WTC11 (cell line): Measurements from ENCODE around the gene HES4. TPM values are rescaled to one million over a fixed set of nuclear protein-coding genes. Genes with fewer than 3 reads are reported as not detected.

Experiments used
- ATAC-seq: fragments of 200-7000 bp; cut with Tn5 transposase; 2 replicates; pipeline ENCODE4 v1.10.0; 2021; ENCODE audit warnings: mild to moderate bottlenecking, moderate library complexity
- CTCF ChIA-PET: fragments of 300-600 bp; sonication (Branson Sonifier 250); formaldehyde crosslinking; loops from one replicate; lab custom pipeline; 2021; ENCODE audit warnings: antibody characterized with exemption; lab: Charles Lee
- POLR2A ChIA-PET: fragments of 350-600 bp; sonication (Branson Sonifier 250); formaldehyde crosslinking; loops from one replicate; lab custom pipeline; 2021; ENCODE audit warnings: antibody characterized with exemption; lab: Charles Lee
- DNase-seq: peaks from one replicate; pipeline ENCODE4 v3.0.0; 2021; ENCODE audit warnings: low spot score
- H3K27ac Mint-ChIP-seq: 2 replicates; pipeline ENCODE4 v1.8.0; 2021; ENCODE audit warnings: mixed read lengths
- H3K27me3 Mint-ChIP-seq: 2 replicates; pipeline ENCODE4 v1.8.0; 2021; ENCODE audit warnings: low read depth, mild to moderate bottlenecking, moderate library complexity, mixed read lengths
- H3K36me3 Mint-ChIP-seq: 2 replicates; pipeline ENCODE4 v1.8.0; 2021; ENCODE audit warnings: mixed read lengths
- H3K4me1 Mint-ChIP-seq: 2 replicates; pipeline ENCODE4 v1.8.0; 2022; ENCODE audit warnings: mixed read lengths
- H3K4me3 Mint-ChIP-seq: 2 replicates; pipeline ENCODE4 v1.8.0; 2021; ENCODE audit warnings: mild to moderate bottlenecking, moderate library complexity, mixed read lengths
- H3K9me3 Mint-ChIP-seq: 2 replicates; pipeline ENCODE4 v1.8.0; 2021; ENCODE audit warnings: mixed read lengths
- ETV6 ChIP-seq: sonication (generic); formaldehyde crosslinking; IDR thresholded peaks from 2 replicates; pipeline ENCODE4 v1.8.1; 2022; ENCODE audit warnings: mild to moderate bottlenecking, missing genetic modification reagents
- GTF2I ChIP-seq: fragments of 250-450 bp; sonication (Bioruptor Pico); conservative IDR thresholded peaks from 2 replicates; pipeline ENCODE4 v1.4.0; 2021; ENCODE audit warnings: mild to moderate bottlenecking
- OVOL2 ChIP-seq: fragments of 250-450 bp; sonication (Bioruptor Pico); IDR thresholded peaks from 2 replicates; pipeline ENCODE4 v1.9.0; 2021; ENCODE audit warnings: mild to moderate bottlenecking, borderline replicate concordance
- SOX15 ChIP-seq: fragments of 250-450 bp; sonication (Bioruptor Pico); IDR thresholded peaks from 2 replicates; pipeline ENCODE4 v1.9.0; 2021; ENCODE audit warnings: mild to moderate bottlenecking
- TCF7 ChIP-seq: sonication (generic); formaldehyde crosslinking; IDR thresholded peaks from 2 replicates; pipeline ENCODE4 v1.8.0; 2022; ENCODE audit warnings: mild to moderate bottlenecking, low read depth, missing genetic modification reagents, moderate library complexity
- ZNF671 ChIP-seq: fragments of 250-450 bp; sonication (Bioruptor Pico); IDR thresholded peaks from 2 replicates; pipeline ENCODE4 v1.8.0; 2021; ENCODE audit warnings: mild to moderate bottlenecking
- total RNA-seq: library from RNA; stranded (reverse); gene quantifications from 3 replicates; pipeline ENCODE4 v1.2.3, GENCODE V29; 2021
- TF ChIP-seq, protein P1 (sequence below): sonication (generic); formaldehyde crosslinking; IDR thresholded peaks from 2 replicates; pipeline ENCODE4 v1.8.1; 2023; ENCODE audit warnings: mild to moderate bottlenecking, missing genetic modification reagents, borderline replicate concordance
- TF ChIP-seq, protein P2 (sequence below): sonication (generic); formaldehyde crosslinking; IDR thresholded peaks from 2 replicates; pipeline ENCODE4 v1.8.1; 2023; ENCODE audit warnings: mild to moderate bottlenecking, missing genetic modification reagents
- TF ChIP-seq, protein P3 (sequence below): fragments of 250-450 bp; sonication (Bioruptor Pico); IDR thresholded peaks from 2 replicates; pipeline ENCODE4 v1.9.0; 2021; ENCODE audit warnings: mild to moderate bottlenecking
- TF ChIP-seq, protein P4 (sequence below): sonication (generic); formaldehyde crosslinking; IDR thresholded peaks from 2 replicates; pipeline ENCODE4 v1.8.0; 2022; ENCODE audit warnings: mild to moderate bottlenecking, missing genetic modification reagents
- TF ChIP-seq, protein P5 (sequence below): sonication (generic); formaldehyde crosslinking; IDR thresholded peaks from 2 replicates; pipeline ENCODE4 v1.8.1; 2023; ENCODE audit warnings: mild to moderate bottlenecking, missing genetic modification reagents

The HES4 gene
- total RNA-seq, 1 experiment from 2014 or later: 4.5 TPM

DNA sequence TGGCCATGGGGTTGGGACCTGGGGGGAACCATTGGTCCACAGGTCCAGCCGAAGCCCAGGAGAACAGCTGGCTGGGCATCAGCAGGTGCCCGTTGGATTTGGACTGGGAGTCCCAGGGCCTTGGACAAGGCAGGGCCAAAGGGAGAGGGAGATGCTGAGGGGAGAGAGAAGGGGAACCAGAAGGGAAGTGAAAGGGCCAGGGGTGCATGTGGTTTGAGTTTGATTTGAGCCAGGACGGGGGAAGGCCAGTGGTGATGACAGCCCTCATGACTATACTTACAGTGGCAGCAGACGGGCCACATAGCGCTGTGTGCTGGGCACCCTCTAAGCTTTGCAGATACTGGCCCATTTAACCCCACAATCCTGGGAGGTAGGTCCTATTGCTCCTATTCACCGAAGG is 38.8 kb upstream of the HES4 start (continued):
- TF ChIP-seq SOX15 (CRISPR knock-in tag) (no peak), GTF2I (CRISPR knock-in tag) (no peak)

DNA sequence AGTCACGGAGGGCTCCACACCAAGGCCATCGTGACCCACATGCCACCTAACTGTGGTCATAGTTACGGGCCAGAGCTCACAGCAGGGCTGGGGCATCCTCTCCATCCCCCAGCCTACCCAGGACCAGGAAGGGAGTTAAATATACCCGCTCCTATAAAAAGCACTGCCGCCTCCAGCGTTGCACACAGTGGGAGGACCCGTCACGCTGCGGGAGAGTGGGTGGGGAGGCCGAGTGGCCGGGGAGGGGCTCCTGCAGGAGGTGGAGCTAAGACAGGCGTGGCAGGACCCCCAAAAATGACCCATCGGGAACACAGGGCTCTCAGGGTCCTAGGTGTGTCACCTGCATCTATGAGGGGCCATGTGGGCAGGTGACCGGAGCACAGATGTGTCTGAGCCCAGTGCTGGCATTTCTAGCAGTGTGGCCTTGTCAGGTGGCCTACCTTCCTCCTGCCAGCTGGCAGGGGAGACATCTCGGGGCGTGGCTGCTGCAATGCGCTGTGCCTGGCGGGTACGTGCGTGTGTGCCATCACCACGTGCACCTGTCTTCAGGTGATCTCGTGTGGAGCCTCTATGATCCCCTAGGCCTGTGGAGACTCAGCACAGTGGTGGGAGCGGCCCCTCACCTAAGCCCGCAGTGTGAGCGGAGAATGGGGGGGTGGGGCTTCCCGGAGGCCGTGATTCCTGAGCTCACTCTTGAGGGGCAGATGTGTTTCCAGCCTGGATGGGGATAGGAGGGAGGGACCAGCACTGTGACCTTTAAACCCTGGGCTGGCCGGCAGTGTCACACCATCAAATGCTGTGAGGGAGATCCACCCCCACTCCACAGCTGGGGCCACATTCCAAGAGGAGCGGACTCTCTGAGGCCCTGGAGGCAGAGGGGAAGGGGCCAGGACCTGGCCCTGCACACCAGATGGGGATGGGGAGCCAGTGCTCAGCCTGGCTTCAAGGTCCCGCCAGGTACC is 37.8 kb upstream of the HES4 start:
- ATAC-seq (no peak), DNase-seq (no peak)
- Mint-ChIP-seq H3K4me3 (no peak overlapping the region), H3K4me1 (peaks cover 5% of the 10 kb centered on the region), H3K27me3 (peaks cover 46% of the 10 kb centered on the region), H3K36me3 (peaks cover 5% of the 10 kb centered on the region; the same call in 1 of the 2 replicates), H3K27ac (no peak overlapping the region), H3K9me3 (no peaks in the 10 kb centered on the region)
- ChIA-PET CTCF (interaction anchor here (0.7 to 4.0 kb wide), 4 partner anchors 26 to 254 kb away, joined by 3 to 35 read pairs (median 4); no protein-coding TSS in a partner anchor), POLR2A (no interaction called here)
- TF ChIP-seq, protein P1, sequence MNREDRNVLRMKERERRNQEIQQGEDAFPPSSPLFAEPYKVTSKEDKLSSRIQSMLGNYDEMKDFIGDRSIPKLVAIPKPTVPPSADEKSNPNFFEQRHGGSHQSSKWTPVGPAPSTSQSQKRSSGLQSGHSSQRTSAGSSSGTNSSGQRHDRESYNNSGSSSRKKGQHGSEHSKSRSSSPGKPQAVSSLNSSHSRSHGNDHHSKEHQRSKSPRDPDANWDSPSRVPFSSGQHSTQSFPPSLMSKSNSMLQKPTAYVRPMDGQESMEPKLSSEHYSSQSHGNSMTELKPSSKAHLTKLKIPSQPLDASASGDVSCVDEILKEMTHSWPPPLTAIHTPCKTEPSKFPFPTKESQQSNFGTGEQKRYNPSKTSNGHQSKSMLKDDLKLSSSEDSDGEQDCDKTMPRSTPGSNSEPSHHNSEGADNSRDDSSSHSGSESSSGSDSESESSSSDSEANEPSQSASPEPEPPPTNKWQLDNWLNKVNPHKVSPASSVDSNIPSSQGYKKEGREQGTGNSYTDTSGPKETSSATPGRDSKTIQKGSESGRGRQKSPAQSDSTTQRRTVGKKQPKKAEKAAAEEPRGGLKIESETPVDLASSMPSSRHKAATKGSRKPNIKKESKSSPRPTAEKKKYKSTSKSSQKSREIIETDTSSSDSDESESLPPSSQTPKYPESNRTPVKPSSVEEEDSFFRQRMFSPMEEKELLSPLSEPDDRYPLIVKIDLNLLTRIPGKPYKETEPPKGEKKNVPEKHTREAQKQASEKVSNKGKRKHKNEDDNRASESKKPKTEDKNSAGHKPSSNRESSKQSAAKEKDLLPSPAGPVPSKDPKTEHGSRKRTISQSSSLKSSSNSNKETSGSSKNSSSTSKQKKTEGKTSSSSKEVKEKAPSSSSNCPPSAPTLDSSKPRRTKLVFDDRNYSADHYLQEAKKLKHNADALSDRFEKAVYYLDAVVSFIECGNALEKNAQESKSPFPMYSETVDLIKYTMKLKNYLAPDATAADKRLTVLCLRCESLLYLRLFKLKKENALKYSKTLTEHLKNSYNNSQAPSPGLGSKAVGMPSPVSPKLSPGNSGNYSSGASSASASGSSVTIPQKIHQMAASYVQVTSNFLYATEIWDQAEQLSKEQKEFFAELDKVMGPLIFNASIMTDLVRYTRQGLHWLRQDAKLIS (CRISPR knock-in tag): no peak
- TF ChIP-seq, protein P2, sequence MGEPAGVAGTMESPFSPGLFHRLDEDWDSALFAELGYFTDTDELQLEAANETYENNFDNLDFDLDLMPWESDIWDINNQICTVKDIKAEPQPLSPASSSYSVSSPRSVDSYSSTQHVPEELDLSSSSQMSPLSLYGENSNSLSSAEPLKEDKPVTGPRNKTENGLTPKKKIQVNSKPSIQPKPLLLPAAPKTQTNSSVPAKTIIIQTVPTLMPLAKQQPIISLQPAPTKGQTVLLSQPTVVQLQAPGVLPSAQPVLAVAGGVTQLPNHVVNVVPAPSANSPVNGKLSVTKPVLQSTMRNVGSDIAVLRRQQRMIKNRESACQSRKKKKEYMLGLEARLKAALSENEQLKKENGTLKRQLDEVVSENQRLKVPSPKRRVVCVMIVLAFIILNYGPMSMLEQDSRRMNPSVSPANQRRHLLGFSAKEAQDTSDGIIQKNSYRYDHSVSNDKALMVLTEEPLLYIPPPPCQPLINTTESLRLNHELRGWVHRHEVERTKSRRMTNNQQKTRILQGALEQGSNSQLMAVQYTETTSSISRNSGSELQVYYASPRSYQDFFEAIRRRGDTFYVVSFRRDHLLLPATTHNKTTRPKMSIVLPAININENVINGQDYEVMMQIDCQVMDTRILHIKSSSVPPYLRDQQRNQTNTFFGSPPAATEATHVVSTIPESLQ (CRISPR knock-in tag): no peak
- TF ChIP-seq, protein P3, sequence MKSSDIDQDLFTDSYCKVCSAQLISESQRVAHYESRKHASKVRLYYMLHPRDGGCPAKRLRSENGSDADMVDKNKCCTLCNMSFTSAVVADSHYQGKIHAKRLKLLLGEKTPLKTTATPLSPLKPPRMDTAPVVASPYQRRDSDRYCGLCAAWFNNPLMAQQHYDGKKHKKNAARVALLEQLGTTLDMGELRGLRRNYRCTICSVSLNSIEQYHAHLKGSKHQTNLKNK (CRISPR knock-in tag): no peak
- no peak for TF ChIP-seq OVOL2 (CRISPR knock-in tag)
- TF ChIP-seq, protein P4, sequence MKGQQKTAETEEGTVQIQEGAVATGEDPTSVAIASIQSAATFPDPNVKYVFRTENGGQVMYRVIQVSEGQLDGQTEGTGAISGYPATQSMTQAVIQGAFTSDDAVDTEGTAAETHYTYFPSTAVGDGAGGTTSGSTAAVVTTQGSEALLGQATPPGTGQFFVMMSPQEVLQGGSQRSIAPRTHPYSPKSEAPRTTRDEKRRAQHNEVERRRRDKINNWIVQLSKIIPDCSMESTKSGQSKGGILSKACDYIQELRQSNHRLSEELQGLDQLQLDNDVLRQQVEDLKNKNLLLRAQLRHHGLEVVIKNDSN (CRISPR knock-in tag): no peak

DNA sequence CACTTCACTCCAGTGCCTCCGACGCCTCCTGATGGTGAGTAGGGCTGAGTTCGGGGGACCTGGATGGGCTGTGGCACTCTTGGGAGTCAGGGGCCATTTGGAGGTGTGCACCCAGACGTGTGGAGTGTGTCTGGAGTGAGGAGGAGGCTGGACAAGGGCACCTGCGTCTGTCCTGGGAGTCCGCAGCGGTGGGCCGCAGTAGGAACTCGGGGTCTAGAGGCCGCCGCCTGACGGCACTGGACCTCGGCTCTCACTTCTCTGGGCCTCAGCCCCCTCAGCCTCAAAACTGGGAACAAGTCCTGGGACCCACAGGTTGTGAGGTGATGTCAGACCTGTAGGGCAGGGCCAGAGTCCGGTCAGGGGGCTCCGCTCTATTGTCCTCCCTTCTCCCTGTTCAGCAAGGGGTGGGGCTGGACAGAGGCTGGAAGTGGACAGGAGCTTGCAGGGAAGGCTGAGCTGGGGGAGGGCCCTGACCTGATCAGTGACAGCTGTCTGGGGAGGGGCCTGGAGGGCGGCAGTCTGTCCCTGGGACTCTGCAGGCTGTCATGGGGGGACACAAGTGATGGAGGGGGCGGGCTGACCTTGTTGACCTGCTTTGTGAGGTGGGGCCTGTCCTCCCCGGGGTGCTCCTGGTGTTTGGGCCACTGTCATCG is 35.5 kb upstream of the HES4 start:
- Mint-ChIP-seq H3K27ac (no peak overlapping the region), H3K36me3 (peaks cover 5% of the 10 kb centered on the region; the same call in 1 of the 2 replicates), H3K4me3 (no peak overlapping the region), H3K4me1 (peaks cover 14% of the 10 kb centered on the region), H3K9me3 (no peaks in the 10 kb centered on the region), H3K27me3 (peaks cover 52% of the 10 kb centered on the region)
- ChIA-PET CTCF (no interaction called here), POLR2A (interaction anchor here (0.6 to 1.6 kb wide), 2 partner anchors 11 to 33 kb away, joined by 3 to 4 read pairs; no protein-coding TSS in a partner anchor)
- TF ChIP-seq, protein P5, sequence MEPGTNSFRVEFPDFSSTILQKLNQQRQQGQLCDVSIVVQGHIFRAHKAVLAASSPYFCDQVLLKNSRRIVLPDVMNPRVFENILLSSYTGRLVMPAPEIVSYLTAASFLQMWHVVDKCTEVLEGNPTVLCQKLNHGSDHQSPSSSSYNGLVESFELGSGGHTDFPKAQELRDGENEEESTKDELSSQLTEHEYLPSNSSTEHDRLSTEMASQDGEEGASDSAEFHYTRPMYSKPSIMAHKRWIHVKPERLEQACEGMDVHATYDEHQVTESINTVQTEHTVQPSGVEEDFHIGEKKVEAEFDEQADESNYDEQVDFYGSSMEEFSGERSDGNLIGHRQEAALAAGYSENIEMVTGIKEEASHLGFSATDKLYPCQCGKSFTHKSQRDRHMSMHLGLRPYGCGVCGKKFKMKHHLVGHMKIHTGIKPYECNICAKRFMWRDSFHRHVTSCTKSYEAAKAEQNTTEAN (CRISPR knock-in tag): no peak
- TF ChIP-seq ZNF671 (CRISPR knock-in tag) (no peak), ETV6 (CRISPR knock-in tag) (no peak), TCF7 (CRISPR knock-in tag) (no peak)
- no peak for DNase-seq
- ATAC-seq: no peak
